Peyer's patch (tissue), 4 donors: ENCODE results near the gene ARHGEF33.

ENCODE experiments used
- POLR2A ChIP-seq, 2 donors: fragments of 450-650 bp; IDR thresholded peaks; one replicate each; pipeline ENCODE4 v1.5.1; 2017; ENCODE audit warnings: antibody characterized with exemption in 2 of 2, mild to moderate bottlenecking in 2 of 2, moderate library complexity in 2 of 2
- TF ChIP-seq, protein P1 (sequence below), 6 experiments: fragments of 450-650 bp in 4 of 6; fragments of 200-600 bp in 2 of 6; sonication (generic) in 1 of 6; IDR thresholded peaks; one replicate each; pipeline ENCODE4 v1.5.1; 2017 to 2019; ENCODE audit warnings: antibody characterized with exemption in 6 of 6, mild to moderate bottlenecking in 3 of 6, moderate library complexity in 1 of 6

DNA sequence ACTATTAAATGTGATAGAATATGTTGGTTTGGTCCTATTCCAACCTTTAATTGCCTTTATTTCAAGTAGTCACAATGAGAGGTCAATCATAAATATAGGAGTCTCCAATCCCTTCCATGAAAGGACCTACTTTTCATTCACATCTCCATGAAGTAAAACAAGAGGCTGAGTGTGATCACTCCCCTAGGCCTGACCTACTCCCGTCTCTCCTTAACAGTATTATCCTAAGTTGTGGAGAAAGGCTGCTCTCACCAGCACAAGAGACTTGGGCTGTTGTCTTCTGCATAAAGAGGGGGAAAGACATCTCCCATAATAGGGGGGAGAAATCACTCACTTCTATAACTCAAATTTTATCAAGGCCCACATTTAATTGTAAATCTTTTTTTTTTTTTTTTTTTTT is 125.7 kb downstream of the ARHGEF33 start:
- no peak for TF ChIP-seq POLR2A (IDR thresholded peaks at IDR 0.05)
- TF ChIP-seq, protein P1, sequence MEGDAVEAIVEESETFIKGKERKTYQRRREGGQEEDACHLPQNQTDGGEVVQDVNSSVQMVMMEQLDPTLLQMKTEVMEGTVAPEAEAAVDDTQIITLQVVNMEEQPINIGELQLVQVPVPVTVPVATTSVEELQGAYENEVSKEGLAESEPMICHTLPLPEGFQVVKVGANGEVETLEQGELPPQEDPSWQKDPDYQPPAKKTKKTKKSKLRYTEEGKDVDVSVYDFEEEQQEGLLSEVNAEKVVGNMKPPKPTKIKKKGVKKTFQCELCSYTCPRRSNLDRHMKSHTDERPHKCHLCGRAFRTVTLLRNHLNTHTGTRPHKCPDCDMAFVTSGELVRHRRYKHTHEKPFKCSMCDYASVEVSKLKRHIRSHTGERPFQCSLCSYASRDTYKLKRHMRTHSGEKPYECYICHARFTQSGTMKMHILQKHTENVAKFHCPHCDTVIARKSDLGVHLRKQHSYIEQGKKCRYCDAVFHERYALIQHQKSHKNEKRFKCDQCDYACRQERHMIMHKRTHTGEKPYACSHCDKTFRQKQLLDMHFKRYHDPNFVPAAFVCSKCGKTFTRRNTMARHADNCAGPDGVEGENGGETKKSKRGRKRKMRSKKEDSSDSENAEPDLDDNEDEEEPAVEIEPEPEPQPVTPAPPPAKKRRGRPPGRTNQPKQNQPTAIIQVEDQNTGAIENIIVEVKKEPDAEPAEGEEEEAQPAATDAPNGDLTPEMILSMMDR (IDR thresholded peaks at IDR 0.05): no peak
